IMR-90 (cell line): Measurements from ENCODE around the gene GABRR1. TPM values are rescaled to one million over a fixed set of nuclear protein-coding genes. Genes with fewer than 3 reads are reported as not detected.

ENCODE experiments used
- ATAC-seq: fragments of 200-7000 bp; cut with Tn5 transposase; 2 replicates; pipeline ENCODE4 v1.9.1; 2020; ENCODE audit warnings: low read depth, mild to moderate bottlenecking, moderate library complexity
- BruUV-seq: library from RNA; stranded (reverse); fragments of 400-500 nt; replicated peaks from 2 replicates; lab custom pipeline; 2021; lab: Mats Ljungman, UMichigan
- CTCF ChIA-PET: fragments of 300-600 bp; formaldehyde crosslinking; extraction: SDS; loops from one replicate; lab custom pipeline; 2021; ENCODE audit warnings: antibody characterized with exemption; lab: Yijun Ruan, JAX
- POLR2A ChIA-PET: fragments of 300-600 bp; sonication (Branson Sonifier 250); formaldehyde crosslinking; loops from one replicate; lab custom pipeline; 2022; ENCODE audit warnings: antibody characterized with exemption; ENCODE audit not compliant: unreplicated experiment; lab: Charles Lee
- DNase-seq: peaks from one replicate; pipeline ENCODE4 v3.0.0; 2013
- H2AFZ ChIP-seq: replicated peaks from 2 replicates; pipeline ENCODE3; 2013; ENCODE audit warnings: low read length, mild to moderate bottlenecking; ENCODE audit not compliant: poor library complexity
- H2AK5ac ChIP-seq: 2 replicates; pipeline ENCODE4 v1.6.1; 2013; ENCODE audit warnings: low read depth, low read length, inconsistent platforms
- H2AK9ac ChIP-seq: replicated peaks from 2 replicates; pipeline ENCODE3; 2013; ENCODE audit warnings: mild to moderate bottlenecking, low read depth, low read length, moderate library complexity; ENCODE audit not compliant: poor library complexity
- H2BK120ac ChIP-seq: 2 replicates; pipeline ENCODE4 v1.6.1; 2013; ENCODE audit warnings: low read depth, low read length, inconsistent platforms
- H2BK15ac ChIP-seq: 3 replicates; pipeline ENCODE4 v1.6.1; 2013; ENCODE audit warnings: low read depth, low read length, inconsistent platforms
- H2BK20ac ChIP-seq: 2 replicates; pipeline ENCODE4 v1.6.1; 2013; ENCODE audit warnings: low read depth, mild to moderate bottlenecking, inconsistent platforms, low read length, moderate library complexity
- H2BK5ac ChIP-seq: 2 replicates; pipeline ENCODE4 v1.6.1; 2013; ENCODE audit warnings: mild to moderate bottlenecking, low read depth, low read length, inconsistent platforms; ENCODE audit not compliant: poor library complexity, severe bottlenecking
- H3K14ac ChIP-seq: replicated peaks from 2 replicates; pipeline ENCODE4 v1.6.1; 2013; ENCODE audit warnings: low read depth, low read length, inconsistent platforms
- H3K18ac ChIP-seq: 2 replicates; pipeline ENCODE4 v1.6.1; 2013; ENCODE audit warnings: low read depth, low read length, control low read depth
- H3K23ac ChIP-seq: 2 replicates; pipeline ENCODE4 v1.6.1; 2013; ENCODE audit warnings: low read depth, low read length, inconsistent platforms
- H3K27ac ChIP-seq: 2 replicates; pipeline ENCODE4 v1.5.1; 2013; ENCODE audit warnings: mild to moderate bottlenecking, control low read depth, low read length; ENCODE audit not compliant: insufficient read depth
- H3K27me3 ChIP-seq: 2 replicates; pipeline ENCODE4 v1.6.1; 2013; ENCODE audit warnings: low read length; ENCODE audit not compliant: control insufficient read depth, insufficient read depth
- H3K36me3 ChIP-seq: 2 replicates; pipeline ENCODE4 v1.6.1; 2013; ENCODE audit warnings: low read length, mixed read lengths; ENCODE audit not compliant: control insufficient read depth, insufficient read depth
- H3K4ac ChIP-seq: 2 replicates; pipeline ENCODE4 v1.6.1; 2013; ENCODE audit warnings: low read depth, low read length, inconsistent platforms
- H3K4me1 ChIP-seq: 2 replicates; pipeline ENCODE4 v1.6.1; 2013; ENCODE audit warnings: low read length, mixed read lengths; ENCODE audit not compliant: control insufficient read depth, insufficient read depth
- H3K4me2 ChIP-seq: 2 replicates; pipeline ENCODE4 v1.6.1; 2013; ENCODE audit warnings: low read depth, mild to moderate bottlenecking, control low read depth, low read length, moderate library complexity
- H3K4me3 ChIP-seq: 2 replicates; pipeline ENCODE4 v1.5.1; 2013; ENCODE audit warnings: low read depth, mild to moderate bottlenecking, control low read depth, low read length, moderate library complexity; ENCODE audit not compliant: insufficient read depth
- H3K56ac ChIP-seq: 2 replicates; pipeline ENCODE4 v1.6.1; 2013; ENCODE audit warnings: low read length, inconsistent platforms; ENCODE audit not compliant: insufficient read depth; ENCODE audit errors: extremely low read depth
- H3K79me1 ChIP-seq, 2 experiments: 2 replicates each; pipeline ENCODE4 v1.6.1; 2013; ENCODE audit warnings: low read length in 2 of 2, inconsistent platforms in 1 of 2, low read depth in 1 of 2
- H3K9ac ChIP-seq: 2 replicates; pipeline ENCODE4 v1.6.1; 2013; ENCODE audit warnings: low read depth, low read length, control low read depth
- H3K9me1 ChIP-seq: 2 replicates; pipeline ENCODE4 v1.6.1; 2013; ENCODE audit warnings: low read length, inconsistent platforms; ENCODE audit not compliant: insufficient read depth
- H3K9me3 ChIP-seq: 2 replicates; pipeline ENCODE4 v1.6.1; 2013; ENCODE audit warnings: low read length; ENCODE audit not compliant: control insufficient read depth, insufficient read depth
- H4K20me1 ChIP-seq: 2 replicates; pipeline ENCODE4 v1.6.1; 2013; ENCODE audit warnings: low read length, inconsistent platforms; ENCODE audit not compliant: insufficient read depth
- H4K5ac ChIP-seq: 2 replicates; pipeline ENCODE4 v1.6.1; 2013; ENCODE audit warnings: mild to moderate bottlenecking, low read depth, low read length, control low read depth
- H4K8ac ChIP-seq, 2 experiments: 2 replicates each; pipeline ENCODE4 v1.6.1; 2013; ENCODE audit warnings: low read depth in 2 of 2, low read length in 2 of 2, control low read depth in 1 of 2, inconsistent platforms in 1 of 2
- H4K91ac ChIP-seq: 2 replicates; pipeline ENCODE4 v1.6.1; 2013; ENCODE audit warnings: low read depth, low read length, inconsistent platforms; ENCODE audit not compliant: insufficient read depth
- BHLHE40 ChIP-seq: fragments of 150-350 bp; IDR thresholded peaks from 2 replicates; pipeline ENCODE4 v1.6.1; 2016; ENCODE audit warnings: mild to moderate bottlenecking, low read depth, low read length
- POLR2A ChIP-seq: IDR thresholded peaks from 2 replicates; pipeline ENCODE4 v1.6.1; 2012; ENCODE audit warnings: mild to moderate bottlenecking, low read depth, low read length
- RAD21 ChIP-seq: IDR thresholded peaks from 2 replicates; pipeline ENCODE4 v1.6.1; 2012; ENCODE audit warnings: low read length, improper control_type of control experiment
- RCOR1 ChIP-seq: IDR thresholded peaks from 2 replicates; pipeline ENCODE4 v1.6.1; 2012; ENCODE audit warnings: mild to moderate bottlenecking, low read length, improper control_type of control experiment; ENCODE audit not compliant: insufficient replicate concordance
- RFX5 ChIP-seq: IDR thresholded peaks from 2 replicates; pipeline ENCODE4 v1.8.0; 2012; ENCODE audit warnings: low read depth, mild to moderate bottlenecking, low read length, moderate library complexity
- WGBS, 2 experiments: methylation state at CpG; one replicate each; pipeline versions ENCODE4 v1.1.5 to v1.1.7; 2013; ENCODE audit warnings: missing lambda C conversion rate in 2 of 2; ENCODE audit not compliant: insufficient read length in 1 of 2; ENCODE audit errors: extremely low coverage in 2 of 2; 5-methylcytosine and 5-hydroxymethylcytosine counted together
- dilution Hi-C: fragments of 300-500 bp; cut with HindIII; formaldehyde crosslinking; loops from one replicate; pipeline ENCODE4 v1.14.3; 2018; ENCODE audit warnings: low sequenced_read_pairs; ENCODE audit not compliant: unreplicated experiment
- in situ Hi-C: fragments of 300-500 bp; cut with MboI; formaldehyde crosslinking; loops from 3 replicates; pipeline ENCODE4 v1.14.3; 2019; ENCODE audit warnings: low sequenced_read_pairs, inconsistent platforms, mixed read lengths
- intact Hi-C: fragments of 100-400 bp; cut with micrococcal nuclease; formaldehyde crosslinking; loops from 2 replicates; pipeline ENCODE4 v1.10.0; 2022
- polyA plus RNA-seq, 3 experiments: library from polyadenylated mRNA; depleted of rRNA; stranded (reverse); fragments of >200 nt; gene quantifications; 2 replicates each; pipeline ENCODE4 v1.2.3, GENCODE V29; 2012; ENCODE audit warnings: low replicate concordance in 1 of 3
- total RNA-seq: library from RNA; depleted of rRNA; stranded (reverse); fragments of >200 nt; gene quantifications from 2 replicates; pipeline ENCODE4 v1.2.3, GENCODE V29; 2012
- TF ChIP-seq, protein P1 (sequence below): fragments of 150-350 bp; IDR thresholded peaks from 2 replicates; pipeline ENCODE4 v1.6.1; 2017; ENCODE audit warnings: mild to moderate bottlenecking, antibody characterized with exemption, low read length, low read depth
- TF ChIP-seq, protein P2 (sequence below): fragments of 150-350 bp; IDR thresholded peaks from 2 replicates; pipeline ENCODE4 v1.6.1; 2016; ENCODE audit warnings: low read depth, mild to moderate bottlenecking, low read length, moderate library complexity, borderline replicate concordance

Gene GABRR1
- total and polyA plus RNA-seq, 2 of the 4 experiments (the other 2 are of a cell fraction) = not detected

DNA sequence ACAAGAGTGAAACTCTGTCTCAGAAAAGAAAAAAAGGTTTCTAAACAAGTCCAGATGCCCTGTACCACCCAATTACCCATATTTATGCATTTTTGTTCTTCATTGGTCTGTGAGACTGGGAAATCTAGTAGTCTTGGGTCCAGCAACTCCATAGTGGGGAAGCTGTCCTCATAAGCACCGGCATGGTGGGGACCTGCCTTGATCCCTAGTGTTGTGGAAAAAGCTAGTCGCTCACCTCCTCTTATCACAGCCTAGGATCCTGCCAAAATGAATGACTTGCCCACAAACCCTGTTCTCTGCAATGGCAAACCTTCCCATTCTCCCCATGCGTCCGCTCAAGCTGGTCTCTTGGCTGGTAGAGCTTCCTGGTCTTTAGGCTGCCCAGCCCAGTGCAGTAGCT lies 38.3 kb upstream of the GABRR1 start:
- in situ Hi-C loops = no loop called here
- Histone ChIP-seq H3K18ac (no peak overlapping the region), H2AFZ (no peak overlapping the region), H3K14ac (no peak overlapping the region), H2BK120ac (no peak overlapping the region), H4K8ac (no peak overlapping the region), H3K9me3 (no peaks in the 10 kb centered on the region), H2BK20ac (no peak overlapping the region), H3K27ac (no peak overlapping the region), H4K91ac (no peak overlapping the region), H3K4ac (no peak overlapping the region), H2AK9ac (no peak overlapping the region), H4K20me1 (no peaks in the 10 kb centered on the region), H3K56ac (no peak overlapping the region), H3K4me3 (no peak overlapping the region), H3K23ac (no peak overlapping the region), H3K79me1 (no peaks in the 10 kb centered on the region), H3K9ac (no peak overlapping the region), H4K5ac (no peak overlapping the region), H3K4me1 (no peaks in the 10 kb centered on the region), H2AK5ac (no peak overlapping the region), H3K27me3 (peaks cover 5% of the 10 kb centered on the region), H2BK5ac (no peak overlapping the region), H3K9me1 (no peaks in the 10 kb centered on the region), H3K4me2 (no peak overlapping the region), H2BK15ac (no peak overlapping the region), H3K36me3 (no peaks in the 10 kb centered on the region)
- POLR2A ChIA-PET = no interaction called here
- intact Hi-C loops = no loop called here
- dilution Hi-C loops = no loop called here
- DNase-seq = no peak
- WGBS, 2 experiments = no CpG with 5 or more reads among the region's 4 CpGs
- TF ChIP-seq BHLHE40 = no peak
- TF ChIP-seq, protein P1, sequence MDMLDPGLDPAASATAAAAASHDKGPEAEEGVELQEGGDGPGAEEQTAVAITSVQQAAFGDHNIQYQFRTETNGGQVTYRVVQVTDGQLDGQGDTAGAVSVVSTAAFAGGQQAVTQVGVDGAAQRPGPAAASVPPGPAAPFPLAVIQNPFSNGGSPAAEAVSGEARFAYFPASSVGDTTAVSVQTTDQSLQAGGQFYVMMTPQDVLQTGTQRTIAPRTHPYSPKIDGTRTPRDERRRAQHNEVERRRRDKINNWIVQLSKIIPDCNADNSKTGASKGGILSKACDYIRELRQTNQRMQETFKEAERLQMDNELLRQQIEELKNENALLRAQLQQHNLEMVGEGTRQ = no peak
- no peak for TF ChIP-seq RCOR1
- TF ChIP-seq, protein P2, sequence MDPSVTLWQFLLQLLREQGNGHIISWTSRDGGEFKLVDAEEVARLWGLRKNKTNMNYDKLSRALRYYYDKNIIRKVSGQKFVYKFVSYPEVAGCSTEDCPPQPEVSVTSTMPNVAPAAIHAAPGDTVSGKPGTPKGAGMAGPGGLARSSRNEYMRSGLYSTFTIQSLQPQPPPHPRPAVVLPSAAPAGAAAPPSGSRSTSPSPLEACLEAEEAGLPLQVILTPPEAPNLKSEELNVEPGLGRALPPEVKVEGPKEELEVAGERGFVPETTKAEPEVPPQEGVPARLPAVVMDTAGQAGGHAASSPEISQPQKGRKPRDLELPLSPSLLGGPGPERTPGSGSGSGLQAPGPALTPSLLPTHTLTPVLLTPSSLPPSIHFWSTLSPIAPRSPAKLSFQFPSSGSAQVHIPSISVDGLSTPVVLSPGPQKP = no peak
- no peak for TF ChIP-seq RFX5
- no peak for TF ChIP-seq RAD21
- no peak for TF ChIP-seq POLR2A
- ATAC-seq = no peak
- BruUV-seq = no TSS peak
- CTCF ChIA-PET = no interaction called here
